Kidney epithelial cell (primary cell): ENCODE data around the gene GNG2. TPM values are rescaled to one million over a fixed set of nuclear protein-coding genes. Genes with fewer than 3 reads are reported as not detected.

ENCODE experiments used
- DNase-seq: peaks from one replicate; pipeline ENCODE4 v3.0.0-alpha.2; 2010; ENCODE audit warnings: low read depth
- H3K27me3 ChIP-seq: 2 replicates; pipeline ENCODE4 v1.6.0; 2011; ENCODE audit warnings: low read length; ENCODE audit not compliant: control insufficient read depth, insufficient read depth
- H3K36me3 ChIP-seq: 2 replicates; pipeline ENCODE4 v1.5.1; 2011; ENCODE audit warnings: low read length; ENCODE audit not compliant: control insufficient read depth, insufficient read depth
- H3K4me3 ChIP-seq: 2 replicates; pipeline ENCODE4 v1.5.1; 2011; ENCODE audit warnings: low read depth, mild to moderate bottlenecking, control low read depth, low read length
- total RNA-seq: library from RNA; depleted of rRNA; stranded (reverse); fragments of >200 nt; gene quantifications from 2 replicates; pipeline ENCODE4 v1.2.3, GENCODE V29; 2015
- TF ChIP-seq, protein P1 (sequence below): IDR thresholded peaks from 2 replicates; pipeline ENCODE4 v1.5.1; 2011; ENCODE audit warnings: mild to moderate bottlenecking, moderate library complexity, low read length, control low read depth, inconsistent platforms; ENCODE audit not compliant: insufficient read depth, poor library complexity, severe bottlenecking

GNG2 gene
- total RNA-seq, 1 donor from 2014 or later = 4.1 TPM

DNA sequence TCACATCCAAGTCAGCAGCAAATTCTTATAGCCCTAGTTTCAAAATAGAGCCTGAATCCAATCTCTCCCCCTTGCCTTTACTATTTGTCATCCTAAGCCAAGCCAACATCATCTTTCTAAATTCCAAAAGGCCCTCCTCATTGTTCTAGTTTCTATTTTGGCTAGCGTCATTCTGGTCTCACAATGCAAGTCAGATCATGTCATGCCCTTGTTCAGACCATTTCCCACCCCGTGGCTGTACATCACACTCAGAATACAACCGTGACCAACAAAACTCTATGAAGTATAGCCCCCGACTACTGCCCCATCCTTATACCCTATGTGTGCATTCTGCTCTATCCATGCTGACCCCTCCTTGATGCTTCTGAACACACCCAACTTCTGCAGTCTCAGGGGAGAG lies 12.3 kb upstream of the GNG2 start:
- DNase-seq = no peak
- H3K4me3 ChIP-seq = no peak overlapping the region
- no peaks in the 10 kb centered on the region for H3K36me3 ChIP-seq
- TF ChIP-seq, protein P1, sequence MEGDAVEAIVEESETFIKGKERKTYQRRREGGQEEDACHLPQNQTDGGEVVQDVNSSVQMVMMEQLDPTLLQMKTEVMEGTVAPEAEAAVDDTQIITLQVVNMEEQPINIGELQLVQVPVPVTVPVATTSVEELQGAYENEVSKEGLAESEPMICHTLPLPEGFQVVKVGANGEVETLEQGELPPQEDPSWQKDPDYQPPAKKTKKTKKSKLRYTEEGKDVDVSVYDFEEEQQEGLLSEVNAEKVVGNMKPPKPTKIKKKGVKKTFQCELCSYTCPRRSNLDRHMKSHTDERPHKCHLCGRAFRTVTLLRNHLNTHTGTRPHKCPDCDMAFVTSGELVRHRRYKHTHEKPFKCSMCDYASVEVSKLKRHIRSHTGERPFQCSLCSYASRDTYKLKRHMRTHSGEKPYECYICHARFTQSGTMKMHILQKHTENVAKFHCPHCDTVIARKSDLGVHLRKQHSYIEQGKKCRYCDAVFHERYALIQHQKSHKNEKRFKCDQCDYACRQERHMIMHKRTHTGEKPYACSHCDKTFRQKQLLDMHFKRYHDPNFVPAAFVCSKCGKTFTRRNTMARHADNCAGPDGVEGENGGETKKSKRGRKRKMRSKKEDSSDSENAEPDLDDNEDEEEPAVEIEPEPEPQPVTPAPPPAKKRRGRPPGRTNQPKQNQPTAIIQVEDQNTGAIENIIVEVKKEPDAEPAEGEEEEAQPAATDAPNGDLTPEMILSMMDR = no peak
- no peaks in the 10 kb centered on the region for H3K27me3 ChIP-seq

DNA sequence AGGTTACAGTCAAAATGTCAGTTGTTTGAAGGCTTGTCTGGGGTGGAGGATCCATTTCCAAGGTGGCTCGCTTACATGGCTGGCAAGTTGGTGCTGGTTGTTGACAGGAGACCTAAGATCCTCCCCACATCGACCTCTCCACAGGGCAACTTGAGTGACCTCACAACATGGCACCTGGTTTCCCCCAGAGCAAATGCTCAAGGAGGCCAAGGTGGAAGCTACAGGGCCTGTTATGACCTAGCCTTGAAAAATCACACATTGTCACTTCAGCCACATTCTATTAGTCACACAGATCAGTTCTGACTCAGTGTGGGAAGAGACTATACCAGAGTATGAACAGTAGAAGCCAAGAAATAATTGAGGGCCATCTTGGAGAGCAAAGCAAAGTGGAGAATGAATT lies 11.3 kb upstream of the GNG2 start:
- no peaks in the 10 kb centered on the region for H3K27me3 ChIP-seq
- no peak overlapping the region for H3K4me3 ChIP-seq
- no peaks in the 10 kb centered on the region for H3K36me3 ChIP-seq
- TF ChIP-seq, protein P1 = no peak
- no peak for DNase-seq

DNA sequence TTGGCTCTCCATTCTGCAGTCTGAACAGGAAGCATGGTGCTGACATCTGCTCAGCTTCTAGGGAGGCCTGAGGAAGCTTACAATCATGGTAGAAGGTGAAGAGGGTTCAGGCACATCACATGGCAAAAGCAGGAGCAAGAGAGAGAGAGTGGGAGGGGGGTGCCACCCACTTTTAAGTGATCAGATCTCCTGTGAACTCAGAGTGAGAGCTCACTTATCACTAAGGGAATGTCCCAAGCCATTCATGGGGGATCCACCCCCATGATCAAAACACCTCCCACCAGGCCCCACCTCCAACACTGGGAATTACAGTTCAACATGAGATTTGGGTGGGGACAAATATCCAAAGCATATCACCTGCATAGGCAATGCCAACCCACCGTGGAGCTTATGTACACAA lies 9.8 kb upstream of the GNG2 start:
- Histone ChIP-seq H3K27me3 (no peaks in the 10 kb centered on the region), H3K4me3 (no peak overlapping the region), H3K36me3 (no peaks in the 10 kb centered on the region)
- TF ChIP-seq, protein P1 = no peak
- no peak for DNase-seq

DNA sequence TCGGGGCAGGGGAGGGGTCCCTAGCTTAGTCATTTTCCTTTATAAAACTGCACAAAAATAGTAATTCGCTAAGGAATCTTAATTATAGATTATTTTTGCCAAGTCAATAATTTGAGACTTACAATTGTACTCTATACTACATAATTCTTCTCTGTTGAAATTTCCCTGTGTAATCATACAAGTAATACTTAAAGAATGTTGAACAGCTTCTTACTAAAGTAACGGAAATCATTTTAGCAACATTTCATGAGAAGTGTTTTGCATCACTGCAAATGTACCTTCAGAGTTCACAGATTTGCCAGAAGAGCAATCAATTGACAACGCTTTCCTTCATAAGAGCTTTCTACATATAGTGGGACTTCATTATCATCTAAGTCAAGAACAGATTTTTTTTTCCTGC lies 7.9 kb upstream of the GNG2 start:
- no peak for DNase-seq
- H3K27me3 ChIP-seq = no peaks in the 10 kb centered on the region
- no peak overlapping the region for H3K4me3 ChIP-seq
- H3K36me3 ChIP-seq = no peaks in the 10 kb centered on the region
- TF ChIP-seq, protein P1 = no peak

DNA sequence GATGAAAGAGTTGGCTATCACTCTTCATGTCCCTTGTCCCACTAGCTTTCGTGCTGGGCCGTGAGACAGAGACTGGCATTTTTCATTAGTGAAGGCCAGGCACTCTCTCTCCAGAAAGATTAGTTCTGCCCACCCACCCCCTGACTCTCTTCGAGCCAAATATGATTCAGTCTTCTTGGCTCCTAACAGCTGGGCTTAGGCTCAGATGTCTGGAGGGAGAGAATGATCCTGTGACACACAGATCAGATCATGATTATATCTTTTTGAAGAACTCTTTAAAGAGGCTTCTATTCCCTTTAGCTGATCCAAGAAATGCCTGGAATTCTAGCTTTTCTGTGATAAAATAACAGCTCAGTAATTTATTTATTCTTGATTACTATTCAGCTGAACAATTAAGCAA lies 5.2 kb upstream of the GNG2 start:
- TF ChIP-seq, protein P1 = no peak
- DNase-seq = no peak
- Histone ChIP-seq H3K27me3 (no peaks in the 10 kb centered on the region), H3K4me3 (no peak overlapping the region), H3K36me3 (no peaks in the 10 kb centered on the region)

DNA sequence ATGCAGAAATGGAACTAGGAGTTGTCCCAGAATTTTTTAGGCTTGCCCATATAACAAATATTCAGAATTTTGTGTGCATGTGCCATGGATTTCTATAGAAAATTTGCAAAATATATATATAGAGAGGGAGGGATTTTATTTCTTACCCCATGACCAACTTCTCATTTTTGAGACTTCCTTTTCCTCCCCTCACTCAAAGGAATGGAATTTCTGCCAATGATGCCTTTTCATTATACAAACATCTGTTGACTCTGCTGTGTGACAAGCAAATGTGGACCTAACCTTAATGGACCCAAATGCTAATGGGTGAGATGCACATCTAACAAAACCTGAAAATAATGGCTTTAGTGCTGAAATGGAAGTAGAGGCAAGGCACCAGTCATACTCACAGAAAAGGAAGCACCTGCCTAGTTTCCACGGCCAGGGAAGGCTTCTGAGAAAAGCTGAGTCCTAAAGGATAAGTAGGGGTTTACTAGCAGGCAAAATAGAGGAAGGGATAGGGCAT lies 3.6 kb upstream of the GNG2 start:
- DNase-seq = no peak
- TF ChIP-seq, protein P1 = no peak
- Histone ChIP-seq H3K36me3 (no peaks in the 10 kb centered on the region), H3K27me3 (no peaks in the 10 kb centered on the region), H3K4me3 (no peak overlapping the region)
